GM18861 (cell line): ENCODE data around the gene TEX30.
"Not testable (repeated sequence)": the region's sequence is repeated elsewhere in the genome, so short reads cannot be mapped to it uniquely, and the experiment has no call there.

Source experiments
- ATAC-seq: cut with Tn5 transposase; IDR thresholded peaks from one replicate; pipeline ENCODE4 v1.9.1; 2021; ENCODE audit not compliant: unreplicated experiment

Gene TEX30

DNA sequence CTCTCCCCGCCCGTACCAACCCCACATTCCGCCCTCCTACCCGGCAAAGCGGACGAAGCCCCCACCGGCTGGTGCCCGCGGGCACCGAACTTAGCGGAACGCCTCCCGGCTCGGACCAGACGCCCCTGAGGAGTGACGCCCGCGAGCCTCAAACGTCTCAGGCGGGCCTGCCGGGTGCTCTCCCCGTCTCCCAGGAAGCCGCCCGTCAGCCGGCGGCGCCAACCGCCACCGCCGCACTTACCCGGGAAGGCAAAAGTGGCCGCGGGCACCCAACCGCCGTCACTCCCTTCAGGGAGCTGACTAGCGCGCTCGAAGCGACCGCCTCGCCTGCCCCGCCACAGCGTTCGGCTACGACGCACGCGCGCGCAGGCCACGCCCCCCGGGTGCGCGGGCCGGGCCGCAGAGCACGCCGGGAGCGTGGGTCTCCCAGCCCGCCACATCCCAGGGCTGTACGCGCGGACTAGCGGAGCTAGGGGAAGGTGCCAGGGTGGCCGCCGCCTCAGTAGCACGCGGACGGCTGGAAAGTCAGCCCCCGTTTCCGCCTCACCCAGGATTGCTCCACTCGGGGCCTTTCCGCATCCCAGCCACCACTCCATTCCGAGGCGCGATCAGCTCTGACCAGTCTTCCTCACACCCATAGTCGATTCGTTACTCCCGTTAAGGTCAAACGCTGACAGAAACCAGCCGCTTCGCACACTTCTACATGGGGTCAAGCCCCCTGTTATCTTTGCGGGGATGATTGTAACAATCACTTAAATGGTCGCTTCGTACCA, at the start of gene TEX30:
TSS of gene TEX30 (minus strand) at position 346 of the 773 bp plus-strand sequence. CDS start 3,760 bp downstream, outside the sequence.
- peak; percentile 85 for ATAC-seq

DNA sequence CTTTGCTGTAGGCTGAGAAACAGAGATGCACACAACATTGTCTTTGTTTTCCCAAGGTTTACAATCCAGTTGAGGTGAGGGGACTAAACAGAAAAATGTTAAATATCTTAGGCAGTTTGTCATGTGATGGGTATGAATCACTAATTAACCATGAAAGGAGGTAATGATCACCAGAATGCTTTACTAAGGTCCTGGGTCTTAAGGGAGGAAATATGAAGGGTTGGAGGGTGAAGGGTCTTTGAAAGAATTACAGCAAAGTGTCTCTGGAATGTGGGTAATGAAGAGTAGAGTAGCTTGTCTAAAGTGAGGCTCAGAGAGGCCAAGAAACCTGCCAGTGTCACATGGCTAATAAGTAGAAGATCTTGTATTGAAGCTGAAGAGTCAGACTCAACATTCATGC, 44.3 kb upstream of the TEX30 start:
- ATAC-seq: no peak

DNA sequence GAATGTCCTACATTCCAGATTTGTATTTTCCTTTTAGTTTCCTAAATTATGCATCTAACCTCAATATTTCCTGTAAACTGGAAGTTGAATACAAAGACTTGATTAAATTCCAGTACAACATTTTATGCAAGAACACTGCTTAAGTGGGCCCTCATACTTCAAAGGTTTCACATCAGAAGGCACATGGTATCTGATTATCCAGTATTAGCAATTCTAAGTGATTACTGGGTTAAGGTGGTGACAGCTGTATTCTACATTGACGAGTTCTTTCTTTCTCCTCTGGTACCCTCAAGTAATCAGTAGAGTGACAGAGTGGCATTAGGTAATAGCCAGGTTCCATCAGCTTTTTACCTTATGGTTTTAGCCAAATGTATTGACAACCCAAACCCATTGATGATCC, 43.7 kb upstream of the TEX30 start:
- no peak for ATAC-seq

DNA sequence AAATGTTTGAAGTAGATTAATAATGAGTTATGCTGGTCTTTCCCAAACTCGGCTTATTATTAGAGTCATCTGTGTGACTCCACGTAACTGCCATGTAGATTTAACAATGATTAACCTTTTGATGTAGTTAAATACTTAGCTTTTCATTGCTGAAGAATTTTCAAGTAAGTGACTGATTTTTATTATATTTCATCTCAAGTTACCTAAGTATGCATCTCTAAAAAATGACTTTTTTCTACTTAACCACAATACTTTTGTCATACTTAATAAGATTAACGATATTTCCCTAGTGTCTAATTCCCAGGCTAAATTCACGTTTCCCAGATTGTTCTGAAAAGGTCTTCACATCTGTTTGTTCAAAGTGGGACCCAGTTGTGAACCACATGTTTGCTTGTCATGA, 43.1 kb upstream of the TEX30 start:
- no peak for ATAC-seq

DNA sequence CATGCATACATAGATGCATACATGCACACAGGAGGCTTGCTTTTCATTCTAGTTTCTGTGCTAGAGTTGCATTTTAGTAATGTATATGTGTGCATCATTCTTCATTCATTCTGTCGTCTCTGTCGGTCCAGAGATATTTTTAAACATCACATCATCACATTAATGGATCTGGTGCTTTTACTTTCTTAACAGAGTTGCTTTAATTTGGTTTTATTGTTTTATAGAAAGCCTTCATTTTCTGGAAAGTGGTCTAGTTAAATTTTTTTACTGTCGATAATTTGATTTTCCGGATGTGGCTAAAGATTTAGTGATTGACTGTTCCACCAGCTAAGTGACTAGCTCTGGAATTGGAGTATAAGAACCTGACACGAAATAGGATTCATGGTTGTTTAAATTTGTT, 42.2 kb upstream of the TEX30 start:
- ATAC-seq: no peak

DNA sequence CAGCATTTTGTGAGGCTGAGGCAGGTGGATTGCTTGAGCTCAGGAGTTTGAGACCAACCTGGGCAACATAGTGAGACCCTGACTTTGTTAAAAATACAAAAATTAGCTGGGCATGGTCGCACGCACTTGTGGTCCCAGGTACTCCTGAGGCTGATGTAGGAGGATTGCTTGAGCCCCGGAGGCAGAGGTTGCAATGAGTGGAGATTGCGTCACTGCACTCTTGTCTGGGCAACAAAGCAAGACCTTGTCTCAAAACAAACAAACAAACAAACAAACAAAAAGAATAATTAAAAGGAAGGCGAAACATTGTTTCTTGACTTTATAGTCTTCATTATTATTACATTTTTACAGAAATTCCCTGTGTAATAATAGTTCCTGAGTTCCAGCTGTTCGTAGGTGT, 41.2 kb upstream of the TEX30 start:
- ATAC-seq: no peak

DNA sequence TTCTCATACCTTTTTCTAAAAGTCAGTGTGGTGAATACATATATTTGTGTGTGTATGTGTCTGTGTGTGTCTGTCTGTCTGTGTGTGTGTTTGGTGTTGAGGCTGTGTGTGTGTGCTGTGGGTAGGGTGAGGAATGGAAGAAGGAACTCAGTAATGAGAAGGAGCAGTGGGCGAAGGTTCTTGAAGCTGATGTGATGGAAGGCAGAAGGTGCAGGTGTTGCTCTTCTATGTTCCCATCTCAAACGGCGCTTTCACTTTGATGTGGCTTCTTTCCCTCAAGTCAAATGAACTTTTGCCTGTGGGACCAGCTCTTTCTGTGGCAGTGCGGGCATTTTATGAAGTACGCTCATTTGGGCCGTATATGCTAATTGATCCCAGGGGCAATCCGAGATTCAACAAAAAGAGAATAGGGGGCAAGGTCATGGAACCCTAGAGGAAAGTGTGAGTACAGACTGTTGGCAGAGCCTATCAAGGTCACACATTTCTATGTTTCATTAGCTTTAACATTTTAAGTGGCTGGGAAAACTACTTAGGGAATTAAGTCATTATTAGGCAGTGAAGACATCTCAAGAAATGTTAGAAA, 40.5 kb upstream of the TEX30 start:
- ATAC-seq: no peak

DNA sequence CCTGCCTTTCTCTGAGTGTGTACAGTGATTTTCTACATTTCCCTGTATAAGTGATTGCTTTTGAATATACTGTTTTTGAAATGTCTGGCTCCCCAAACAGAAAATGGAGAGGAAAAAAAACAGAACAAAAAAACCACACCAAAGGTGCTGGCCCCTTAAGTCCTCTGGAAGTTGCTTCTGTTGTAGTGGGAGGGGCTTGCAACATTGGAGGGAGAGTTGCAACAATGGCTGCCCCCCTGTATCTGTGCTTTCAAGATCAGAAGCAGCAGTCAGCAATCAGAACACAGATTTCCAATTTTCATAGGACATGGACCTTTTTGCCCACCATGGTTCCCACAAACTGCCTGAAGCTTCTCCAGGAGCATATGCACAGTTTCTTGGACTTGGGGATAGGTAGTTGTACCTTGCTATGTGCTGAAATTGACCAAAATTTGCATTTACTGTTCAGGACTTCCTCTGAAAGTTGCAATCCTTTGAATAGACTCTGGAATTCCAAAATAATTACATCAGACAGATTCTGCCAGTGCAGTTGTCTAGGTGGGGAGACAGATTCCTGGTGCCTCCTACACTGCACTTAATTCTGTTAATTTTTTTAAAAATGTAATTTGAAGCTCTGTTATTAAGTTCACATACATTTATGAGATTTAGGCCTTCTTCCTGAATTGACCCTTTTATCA, 39.2 kb upstream of the TEX30 start:
- ATAC-seq: no peak

DNA sequence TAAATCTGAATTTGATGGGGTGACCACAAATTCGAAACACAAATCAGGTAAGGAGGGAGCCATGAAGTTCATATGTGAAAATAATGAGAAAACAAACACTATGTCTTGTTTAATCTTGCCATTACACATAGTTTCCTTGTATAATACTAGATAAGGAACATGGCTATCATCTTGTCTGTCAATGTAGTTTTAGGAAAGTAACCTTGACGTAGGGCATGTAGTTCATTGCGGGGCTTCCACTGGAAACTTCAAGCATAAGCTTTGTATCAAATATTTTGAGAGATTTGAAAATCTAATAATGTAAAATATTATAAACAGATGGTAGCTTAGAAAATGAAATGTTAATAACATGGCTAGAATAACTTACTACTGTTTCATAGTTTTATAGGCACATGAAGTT, 34.1 kb upstream of the TEX30 start:
- no peak for ATAC-seq

DNA sequence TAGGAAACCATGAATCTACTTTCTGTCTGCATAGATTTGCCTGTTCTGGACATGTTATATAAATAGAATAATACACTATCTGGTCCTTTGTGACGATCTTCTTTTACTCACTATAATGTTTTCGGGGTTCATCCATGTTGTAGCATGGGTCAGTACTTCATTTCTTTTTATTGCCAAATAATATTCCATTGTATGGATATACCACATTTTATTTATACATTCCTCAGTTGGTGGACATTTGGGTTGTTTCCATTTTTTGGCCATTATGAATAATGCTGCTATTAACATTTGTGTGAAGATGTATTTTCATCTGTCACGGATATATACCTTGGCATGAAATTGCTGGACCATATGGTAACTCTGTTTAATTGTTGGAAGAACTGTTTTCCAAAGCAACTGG, 32.1 kb upstream of the TEX30 start:
- ATAC-seq: no peak

DNA sequence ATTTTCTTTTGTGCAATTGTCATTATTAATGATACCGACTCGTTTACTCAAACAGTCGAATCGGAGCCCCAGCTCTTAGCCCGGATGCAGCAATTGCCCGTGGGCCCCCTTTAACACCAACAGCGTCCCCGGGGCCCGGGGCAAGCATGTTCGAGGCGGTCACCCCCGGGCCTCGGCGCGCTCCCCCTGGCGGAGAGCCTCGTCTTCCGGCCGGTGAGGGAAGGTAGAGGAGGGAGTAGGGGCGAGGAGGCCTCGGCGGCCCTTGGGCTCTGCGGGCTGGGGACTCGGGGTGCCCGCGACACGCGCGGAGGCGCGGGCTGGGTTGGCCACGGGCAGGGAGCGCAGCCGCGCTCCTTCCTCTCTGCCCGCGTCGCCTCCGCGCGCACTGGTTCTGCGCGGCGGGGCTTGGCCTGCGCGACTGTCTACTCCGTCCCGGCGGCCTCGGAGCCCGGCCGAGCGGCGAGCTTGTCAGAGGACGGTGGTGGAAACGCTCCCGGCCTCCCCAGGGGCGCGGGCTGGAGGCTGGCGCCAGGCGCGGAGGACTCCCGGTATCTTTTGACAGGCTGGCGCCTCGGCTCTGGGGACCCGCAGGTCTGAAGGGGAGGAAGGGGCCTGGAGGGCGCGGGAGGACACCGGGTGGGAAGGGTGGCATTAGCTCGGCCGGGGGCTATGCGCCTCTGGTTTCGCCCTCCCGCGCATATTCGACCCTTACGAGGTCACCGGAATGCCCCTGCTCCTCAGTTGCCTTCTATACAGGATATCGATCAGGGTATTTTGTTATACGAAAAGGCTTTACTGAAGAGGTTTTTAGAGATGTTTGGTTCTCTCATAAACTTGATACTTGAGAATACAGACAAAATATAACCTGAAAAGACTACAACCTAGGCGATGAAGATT, 26.8 kb upstream of the TEX30 start:
- ATAC-seq: peak; percentile 71

DNA sequence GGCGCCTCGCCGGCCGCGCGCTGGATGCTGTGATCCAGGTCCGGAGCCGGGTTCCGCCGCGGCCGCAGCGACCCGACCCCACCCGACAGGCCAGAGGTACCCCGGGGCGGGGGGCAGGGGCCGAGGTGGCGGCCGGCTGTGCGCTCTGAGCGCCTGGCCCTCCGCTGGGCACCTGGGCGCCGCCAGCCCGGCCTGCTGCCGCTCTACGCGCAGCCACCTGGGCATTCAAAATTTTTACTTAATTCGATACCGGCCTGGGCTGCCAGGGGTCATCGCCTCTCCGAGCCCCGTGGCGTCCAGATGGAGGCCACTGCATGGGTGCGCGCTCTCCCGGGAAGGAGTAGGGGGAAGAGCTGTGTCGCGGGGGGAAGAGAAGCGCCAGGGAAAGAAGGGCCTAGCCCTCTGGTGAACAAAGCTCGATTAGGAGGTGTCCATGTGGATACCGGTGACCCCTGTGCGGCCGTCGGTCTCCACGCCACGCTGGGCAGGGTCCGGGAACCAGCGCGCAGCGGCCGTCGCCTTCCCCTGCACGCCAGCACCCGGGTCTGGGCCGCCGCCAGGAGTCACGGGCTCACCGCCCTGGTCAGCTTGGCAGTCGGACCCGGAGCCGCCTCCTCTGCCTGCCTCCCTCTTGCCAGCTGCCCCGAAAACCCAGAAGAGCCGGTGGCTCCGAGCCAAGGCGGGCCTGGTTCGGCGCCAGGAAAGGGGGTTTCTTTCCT, 26.0 kb upstream of the TEX30 start:
- ATAC-seq: peak; percentile 0

DNA sequence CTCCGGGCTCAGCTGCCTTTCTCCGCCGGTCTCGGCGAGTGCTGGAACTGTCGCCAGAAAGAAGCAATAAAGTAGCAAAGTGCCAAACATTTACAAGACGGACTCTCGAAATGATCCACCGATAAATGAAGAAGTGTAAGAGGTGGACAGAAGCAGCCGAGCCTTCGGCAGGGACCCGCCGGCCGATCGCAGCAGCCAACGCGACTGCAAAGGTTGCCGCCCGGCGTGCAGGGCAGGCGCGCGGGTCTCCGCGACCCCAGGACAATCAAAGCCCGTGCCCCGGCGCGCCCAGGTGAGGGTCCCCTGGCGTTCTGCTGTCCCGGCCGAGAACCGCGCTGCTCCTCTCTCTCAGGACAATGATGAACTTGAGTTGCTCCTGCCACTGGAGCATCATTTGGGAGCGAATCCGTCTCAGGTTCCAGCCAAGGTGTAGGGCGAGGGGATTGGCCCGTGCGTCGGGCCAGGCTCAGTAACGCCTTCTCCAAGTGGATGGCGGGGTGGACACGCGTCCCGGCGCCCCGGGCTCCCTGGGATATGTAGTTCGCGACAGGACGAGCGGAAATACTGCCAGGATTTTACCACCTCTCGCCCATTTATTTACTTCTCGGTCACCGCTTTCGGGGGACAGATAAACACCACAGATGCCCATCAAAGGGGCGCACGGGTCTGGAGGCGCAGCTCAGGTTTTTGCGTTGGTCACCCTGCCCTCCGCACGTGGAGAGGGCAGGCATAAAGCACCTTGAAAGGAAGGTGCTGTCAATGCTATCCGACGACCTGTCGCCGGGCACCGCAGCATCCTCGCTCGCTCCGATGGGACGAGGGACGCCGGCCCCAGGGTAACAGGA, 25.2 kb upstream of the TEX30 start, which contains the start of the genes BIVM and POGLUT2:
TSS of gene BIVM (plus strand) at position 539 of the 845 bp plus-strand sequence. CDS start 8,149 bp downstream, outside the sequence.
TSS of gene POGLUT2 (minus strand) at position 396 of the 845 bp plus-strand sequence. CDS start at position 90, 306 bp downstream.
- ATAC-seq: peak; percentile 80

DNA sequence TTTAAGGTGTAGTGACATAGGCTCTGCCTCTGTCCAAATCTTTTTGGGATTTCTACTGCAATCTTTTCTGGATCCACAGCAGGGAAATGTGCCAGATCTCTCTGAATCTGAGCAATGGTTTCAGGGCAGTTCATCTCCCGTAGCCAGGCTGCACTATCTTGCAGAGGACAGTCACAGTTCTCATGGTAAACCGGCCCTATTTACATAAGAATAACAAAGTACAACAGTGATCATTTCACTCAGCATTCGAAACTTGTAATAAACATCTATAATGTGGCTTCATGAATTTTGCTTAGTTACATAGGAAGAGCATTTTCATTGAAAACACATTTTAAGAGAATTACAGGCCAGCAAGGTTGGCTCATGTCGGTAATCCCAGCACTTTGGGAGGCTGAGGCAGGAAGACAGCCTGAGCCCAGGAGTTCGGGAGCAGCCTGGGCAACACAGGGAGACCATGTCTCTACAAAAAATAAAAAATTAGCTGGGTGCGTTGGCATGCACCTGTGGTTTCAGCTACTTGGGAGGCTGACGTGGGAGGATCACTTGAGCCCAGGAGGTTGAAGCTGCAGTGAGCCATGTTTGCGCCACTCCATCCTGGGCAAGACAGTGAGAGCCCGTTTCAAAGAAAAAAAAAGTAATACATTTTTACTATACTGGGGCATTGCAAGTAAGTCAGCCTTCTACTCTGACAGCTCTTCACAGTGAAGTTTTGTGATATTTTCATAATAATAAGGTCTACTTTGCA, 20.2 kb upstream of the TEX30 start:
- ATAC-seq: no peak

DNA sequence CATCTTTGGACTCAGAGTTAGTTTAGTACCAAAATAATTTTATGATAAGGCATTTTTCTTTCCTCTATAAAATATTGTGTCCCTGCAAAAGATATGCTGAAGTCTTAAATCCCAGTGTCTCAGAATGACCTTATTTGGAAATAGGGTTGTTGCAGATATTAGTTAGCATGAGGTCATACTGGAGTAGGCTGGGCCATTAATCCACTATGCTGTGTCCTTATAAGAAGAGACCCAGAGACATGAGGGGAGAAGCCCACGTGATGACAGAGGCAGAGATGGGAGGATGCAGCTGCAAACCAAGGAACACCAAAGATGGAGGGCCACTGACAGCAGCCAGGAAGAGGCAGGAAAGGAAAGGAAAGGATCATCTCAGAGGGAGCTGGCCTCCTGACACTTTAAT, 18.8 kb upstream of the TEX30 start:
- no peak for ATAC-seq

DNA sequence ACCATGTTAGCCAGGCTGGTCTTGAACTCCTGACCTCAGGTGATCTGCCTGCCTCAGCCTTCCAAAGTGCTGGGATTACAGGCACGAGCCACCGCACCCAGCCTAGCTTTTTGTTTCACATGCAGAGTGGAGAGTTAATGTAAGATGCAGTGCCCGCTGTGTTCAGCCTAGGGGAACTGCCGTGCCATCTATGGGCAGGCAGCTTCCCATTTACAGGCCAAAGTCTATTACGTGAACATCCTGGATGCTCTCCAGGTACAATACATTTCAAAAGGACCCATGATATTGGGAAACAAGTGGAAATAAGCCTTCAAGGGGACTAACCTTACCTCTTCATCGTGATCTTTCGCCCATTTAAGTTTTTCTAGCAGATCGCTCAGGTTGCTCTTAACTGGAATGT, 15.1 kb upstream of the TEX30 start:
- no peak for ATAC-seq

DNA sequence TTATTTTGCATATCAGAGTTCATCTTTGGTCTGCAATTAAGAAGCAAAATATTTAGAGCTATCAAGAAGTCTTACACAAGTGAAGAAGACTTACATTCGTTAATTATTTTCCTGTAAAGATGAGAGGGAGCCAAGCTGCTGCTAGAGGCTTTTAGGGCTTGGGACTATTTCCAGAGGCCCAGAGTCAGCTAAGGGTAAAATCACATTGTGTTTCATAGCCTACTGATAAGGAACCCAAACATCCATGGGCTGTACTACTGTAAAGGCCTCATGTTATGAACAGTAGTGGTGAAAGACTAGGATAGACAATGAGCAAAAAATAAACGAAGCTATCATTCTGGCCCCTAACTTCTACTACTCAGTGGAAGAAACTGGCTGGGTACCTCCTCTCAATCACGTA, 10.9 kb upstream of the TEX30 start:
- no peak for ATAC-seq

DNA sequence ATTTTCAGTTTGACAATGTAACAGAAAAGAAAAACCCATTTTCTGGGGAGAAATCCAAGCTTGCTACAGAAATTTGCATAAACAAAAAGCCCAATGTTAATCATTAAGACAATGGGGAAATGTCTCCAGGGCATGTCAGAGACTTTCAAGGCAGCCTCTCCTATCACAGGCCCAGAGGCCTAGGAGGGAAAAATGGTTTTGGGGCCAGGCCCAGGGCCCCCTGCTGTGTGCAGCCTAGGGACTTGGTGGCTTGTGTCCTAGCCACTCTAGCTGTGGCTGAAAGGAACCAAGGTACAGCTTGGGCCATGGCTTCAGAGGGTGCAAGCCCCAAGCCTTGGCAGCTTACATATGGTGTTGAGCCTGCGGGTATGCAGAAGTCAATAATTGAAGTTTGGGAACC, 8.0 kb upstream of the TEX30 start:
- ATAC-seq: no peak

DNA sequence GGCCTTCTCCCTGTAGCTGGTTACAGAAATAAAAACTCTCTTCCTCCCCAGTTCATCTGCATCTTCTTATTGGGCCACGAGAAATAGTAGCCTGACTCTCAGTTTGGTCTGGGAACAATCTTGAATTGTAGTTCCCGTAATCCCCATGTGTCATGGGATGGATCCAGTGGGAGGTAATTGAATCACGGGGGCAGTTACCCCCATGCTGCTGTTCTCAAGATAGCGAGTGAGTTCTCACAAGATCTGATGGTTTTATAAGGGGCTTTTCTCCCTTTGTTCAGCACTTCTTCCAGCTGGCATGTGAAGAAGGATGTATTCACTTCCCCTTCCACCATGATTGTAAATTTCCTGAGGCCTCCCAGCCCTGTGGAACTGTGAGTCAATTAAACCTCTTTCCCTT, 7.1 kb upstream of the TEX30 start:
- not testable (repeated sequence) for ATAC-seq
